Ovary (tissue), 3 donors: Measurements from ENCODE around the gene APP.

ENCODE experiments used
- CTCF ChIP-seq, 3 donors: fragments of 450-650 bp in 2 of 3; fragments of 200-600 bp in 1 of 3; IDR thresholded peaks; one replicate each; pipeline versions ENCODE4 v1.5.1 to v1.8.0; 2016 to 2022; ENCODE audit warnings: antibody characterized with exemption in 3 of 3, mild to moderate bottlenecking in 1 of 3
- POLR2A ChIP-seq: fragments of 450-650 bp; IDR thresholded peaks from one replicate; pipeline ENCODE4 v1.6.1; 2017; ENCODE audit warnings: antibody characterized with exemption, mild to moderate bottlenecking, moderate library complexity
- donor health status: DM: no; HTN: no; CAD: no.

- TF ChIP-seq POLR2A (no peak), CTCF (IDR thresholded peaks at IDR 0.05) (no peak)
Measured at GRCh38 chr21:25912402-25912746, 258.2 kb downstream of the APP start.
